HG02885 (cell line): Measurements from ENCODE around the gene RNF144A.
A peak's percentile ranks its signal among the peaks of the same experiment; 100 is the strongest.

Experiments
- ATAC-seq: cut with Tn5 transposase; IDR thresholded peaks from one replicate; pipeline ENCODE4 v1.9.1; 2021; ENCODE audit warnings: mild to moderate bottlenecking; ENCODE audit not compliant: unreplicated experiment, poor library complexity

The RNF144A gene

DNA sequence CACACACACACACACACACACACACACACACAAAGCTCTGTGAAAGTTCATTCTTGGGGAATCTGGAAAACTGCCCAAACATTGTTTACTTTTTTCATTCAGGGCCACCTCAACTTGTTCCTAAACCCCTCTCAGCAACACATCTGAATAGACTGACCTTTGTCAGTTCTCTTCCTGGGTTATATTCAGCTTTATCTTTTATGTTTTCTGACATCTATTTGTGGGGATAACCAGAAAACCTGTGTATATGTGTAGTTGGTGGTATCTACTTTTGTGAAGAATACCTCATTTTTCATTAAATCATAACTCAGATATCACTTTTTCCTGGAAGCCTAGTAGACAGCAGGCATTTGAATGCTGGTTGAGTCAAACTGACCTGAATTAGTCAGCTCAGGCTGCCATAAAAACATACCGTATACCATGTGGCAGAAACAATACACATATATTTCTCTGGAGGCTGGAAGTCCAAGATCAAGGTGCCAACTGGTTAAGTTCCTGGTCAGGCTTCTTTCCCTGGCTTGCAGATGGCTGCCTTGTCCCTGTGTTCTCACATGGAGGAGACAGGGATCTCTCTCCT lies 11.0 kb upstream of the RNF144A start:
- ATAC-seq = no peak

- no peak for ATAC-seq
These were observed 8.9 kb upstream of the RNF144A start for GRCh38 chr2:6908291-6908690.

DNA sequence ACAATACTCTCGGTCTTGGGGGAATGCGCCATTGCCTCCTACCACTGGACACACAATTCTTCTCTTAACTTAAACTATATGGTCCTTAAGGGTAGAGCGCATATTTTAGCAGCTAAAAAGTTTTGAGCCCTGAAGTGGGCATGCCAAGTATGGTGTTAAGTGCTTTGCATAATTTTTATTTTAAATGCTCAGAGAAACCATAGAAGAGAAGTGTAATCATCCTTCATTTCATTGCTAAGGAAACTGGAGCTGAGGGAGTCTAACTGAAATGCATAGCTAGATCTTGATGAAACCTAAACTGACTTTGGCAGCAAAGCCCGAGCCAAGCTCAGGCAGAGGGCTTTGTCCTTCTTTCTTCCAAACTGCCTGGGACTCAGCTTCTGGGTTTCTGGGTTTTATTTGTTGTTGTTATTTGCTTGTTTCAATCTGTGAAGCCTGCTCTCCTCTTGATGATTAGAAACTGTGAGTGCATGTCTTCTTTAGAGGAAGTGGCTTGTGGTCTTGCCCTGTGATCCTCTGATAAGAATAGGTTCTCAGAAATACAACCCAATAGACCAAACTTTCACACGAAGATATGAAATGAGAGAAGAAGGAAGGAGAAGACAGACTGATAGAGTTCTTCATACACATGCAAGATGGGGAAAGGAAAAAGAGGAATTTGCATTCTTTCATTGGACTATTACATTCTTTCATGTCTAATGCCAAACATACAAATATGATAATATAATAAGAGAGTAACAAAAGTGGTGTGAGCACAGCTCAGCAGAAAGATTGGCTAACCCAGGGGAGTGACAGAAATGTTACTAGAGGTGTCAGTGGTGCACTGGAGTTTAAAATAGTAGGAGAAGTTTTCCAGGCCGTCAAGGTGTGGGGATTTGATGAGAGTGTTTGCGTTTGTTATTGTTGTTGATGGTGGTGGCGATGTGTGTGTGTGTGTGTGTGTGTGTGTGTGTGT lies 7.5 kb upstream of the RNF144A start:
- peak; percentile 99 for ATAC-seq

DNA sequence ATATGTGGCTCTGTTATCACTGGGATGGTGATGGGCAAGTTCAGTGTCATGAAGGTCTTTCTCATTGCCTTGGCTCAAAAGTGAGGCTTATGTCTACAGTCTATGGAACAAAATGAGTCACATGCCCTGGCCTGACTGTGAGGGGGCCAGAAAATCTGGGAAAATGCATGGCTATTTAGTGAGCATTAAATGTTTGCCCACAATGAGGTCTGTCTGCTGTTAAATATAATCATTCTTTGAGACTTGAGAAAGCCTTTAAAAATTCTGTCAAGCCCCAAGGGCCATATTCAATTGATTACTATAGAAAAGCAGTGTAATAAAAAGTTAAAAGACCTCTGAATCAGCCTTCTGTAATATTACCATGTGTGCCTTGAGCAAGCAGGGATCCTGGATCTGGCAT lies 5.5 kb upstream of the RNF144A start:
- ATAC-seq = no peak

DNA sequence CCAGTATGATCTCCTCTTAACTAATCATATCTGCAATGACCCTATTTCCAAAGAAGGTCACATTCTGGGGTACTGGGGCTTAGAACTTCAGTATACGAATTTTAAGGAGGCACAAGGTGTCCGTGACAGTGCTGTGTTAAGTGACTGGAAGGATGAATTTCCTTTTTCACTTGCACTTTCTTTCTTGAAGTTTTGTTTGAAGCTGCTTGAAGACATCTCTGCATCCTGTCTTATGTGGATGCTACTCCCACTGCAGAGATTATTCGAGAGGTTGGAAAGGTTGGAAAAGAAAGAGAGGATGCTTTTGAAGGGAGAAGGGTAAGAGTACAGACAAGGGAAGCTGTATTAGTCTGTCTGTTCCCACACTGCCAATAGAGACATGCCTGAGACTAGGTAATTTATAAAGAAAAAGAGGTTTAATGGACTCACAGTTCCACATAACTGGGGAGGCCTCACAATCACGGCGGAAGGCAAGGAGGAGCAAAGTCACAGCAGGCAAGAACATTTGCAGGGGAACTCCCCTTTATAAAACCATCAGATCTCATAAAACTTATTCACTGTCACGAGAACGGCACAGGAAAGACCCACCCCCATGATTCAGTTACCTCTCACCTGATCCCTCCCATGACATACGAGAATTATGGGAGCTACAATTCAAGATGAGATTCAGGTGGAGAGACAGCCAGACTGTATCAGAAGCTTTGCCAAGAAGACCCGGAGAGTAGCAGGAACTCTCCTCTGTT lies 3.6 kb upstream of the RNF144A start:
- no peak for ATAC-seq

DNA sequence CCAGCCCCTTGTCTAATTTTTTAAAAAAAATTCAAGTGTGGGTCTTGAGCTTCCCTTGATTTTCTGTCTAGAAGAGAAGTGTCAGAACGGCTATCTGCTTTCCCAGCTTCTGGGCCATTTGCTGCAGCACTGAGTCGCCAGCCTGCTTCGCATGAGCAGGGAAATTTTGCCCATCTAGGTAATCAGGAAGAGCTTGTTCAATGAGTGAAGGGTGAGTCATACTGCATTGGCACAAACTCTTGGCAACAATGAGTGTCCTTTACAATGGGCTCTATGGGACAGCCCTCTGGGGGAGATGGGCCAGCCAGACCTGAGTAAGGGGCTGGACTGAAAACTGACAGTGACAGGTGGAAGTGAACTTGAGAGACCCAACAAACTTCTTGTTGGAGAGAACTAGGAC lies 2.4 kb upstream of the RNF144A start:
- no peak for ATAC-seq

DNA sequence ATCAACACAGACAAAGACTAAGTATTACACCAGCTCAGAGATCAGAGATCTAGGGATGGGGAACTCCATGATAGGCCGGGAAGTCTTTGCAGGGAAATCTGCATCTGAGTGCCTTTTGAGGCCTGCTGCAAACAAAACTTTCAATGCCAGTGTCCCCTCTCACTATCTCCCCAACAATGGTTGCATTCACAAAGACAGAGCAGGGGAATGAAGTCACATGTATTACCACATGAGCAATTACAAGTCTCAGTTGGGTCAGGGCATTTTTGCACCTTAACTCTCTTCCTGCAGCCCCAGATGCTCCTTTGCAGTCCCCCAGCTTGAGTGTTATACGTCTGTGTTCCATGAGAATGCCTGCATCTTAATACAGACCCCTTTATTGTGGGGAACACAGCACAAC lies 1.8 kb upstream of the RNF144A start:
- no peak for ATAC-seq

DNA sequence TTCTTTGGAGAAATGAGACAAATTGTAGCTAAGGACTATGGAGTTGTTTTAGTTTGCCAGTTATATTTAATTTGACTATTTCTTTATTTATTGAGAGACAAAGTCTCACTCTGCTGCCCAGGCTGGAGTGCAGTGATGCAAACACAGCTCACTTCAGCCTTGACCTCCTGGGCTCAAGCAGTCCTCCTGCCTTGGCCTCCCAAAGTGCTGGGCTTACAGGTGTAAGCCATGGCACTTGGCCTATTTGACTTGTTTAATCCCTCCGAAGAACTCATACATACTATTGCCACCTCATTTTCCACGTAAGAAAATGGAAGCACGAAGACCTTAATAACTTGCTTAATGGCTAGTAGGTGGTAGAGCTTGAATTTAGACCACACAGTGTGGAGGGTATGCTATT lies 988 bp upstream of the RNF144A start:
- ATAC-seq = no peak

- no peak for ATAC-seq
These were observed 509 bp upstream of the RNF144A start for GRCh38 chr2:6916736-6917070.

GRCh38 chr2:6917761-6918421 lies 679 bp downstream of the RNF144A start:
- ATAC-seq = peak; percentile 36

DNA sequence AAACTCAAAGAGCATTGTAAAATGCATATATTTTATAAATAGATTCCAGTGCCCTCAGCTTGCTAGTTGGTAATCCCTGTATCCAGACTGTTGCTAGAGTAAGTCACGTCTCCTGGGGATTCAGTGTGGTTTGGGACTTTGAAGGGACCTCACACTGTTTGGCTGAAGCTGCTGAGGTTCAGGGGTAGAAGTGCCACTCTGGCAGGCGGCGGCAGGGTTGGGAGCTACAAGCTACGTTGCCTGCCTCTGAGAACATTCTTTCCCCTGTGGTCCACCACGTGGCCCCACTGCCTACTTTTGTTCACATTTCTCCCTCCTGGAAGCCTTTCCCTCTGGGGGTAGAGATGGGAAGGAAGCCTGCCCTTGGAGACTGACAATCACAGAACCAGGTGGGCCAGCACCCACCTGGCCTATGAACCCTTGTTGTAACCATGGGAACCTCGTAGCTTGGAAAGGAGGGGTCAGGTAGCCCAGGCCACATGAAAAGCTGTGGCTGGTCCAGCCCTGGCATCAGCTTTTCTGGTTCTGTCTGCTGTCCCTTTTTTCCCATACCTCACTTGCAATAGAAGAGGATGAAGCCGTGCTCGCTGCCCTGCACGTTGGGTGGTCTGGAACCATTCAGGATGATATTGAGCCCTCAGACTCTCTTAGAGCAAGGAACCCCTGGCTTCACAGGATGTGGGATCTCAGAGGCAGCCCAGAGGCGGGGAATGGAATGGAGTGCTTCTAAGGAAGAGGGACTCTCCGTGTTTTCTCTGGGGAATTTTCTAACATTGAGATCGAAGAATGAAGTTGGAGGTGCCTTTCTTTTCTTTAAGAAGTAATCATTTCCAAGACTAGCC lies 2.9 kb downstream of the RNF144A start:
- ATAC-seq = no peak

DNA sequence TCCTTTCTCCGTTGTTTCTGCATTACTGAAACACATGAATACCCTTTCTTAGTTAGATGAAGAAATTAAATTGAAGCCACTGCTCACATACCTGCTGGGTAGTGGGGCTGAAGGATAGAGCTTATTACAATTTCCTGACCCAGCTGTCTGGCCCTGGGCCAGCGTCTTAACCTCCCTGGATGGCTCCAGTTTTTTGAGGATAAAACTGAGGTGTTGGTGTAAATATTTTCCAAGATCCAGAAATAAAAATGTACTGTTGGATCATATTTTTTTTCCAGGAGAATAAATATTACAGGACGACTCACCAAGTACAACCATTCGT lies 3.5 kb downstream of the RNF144A start:
- ATAC-seq = no peak

DNA sequence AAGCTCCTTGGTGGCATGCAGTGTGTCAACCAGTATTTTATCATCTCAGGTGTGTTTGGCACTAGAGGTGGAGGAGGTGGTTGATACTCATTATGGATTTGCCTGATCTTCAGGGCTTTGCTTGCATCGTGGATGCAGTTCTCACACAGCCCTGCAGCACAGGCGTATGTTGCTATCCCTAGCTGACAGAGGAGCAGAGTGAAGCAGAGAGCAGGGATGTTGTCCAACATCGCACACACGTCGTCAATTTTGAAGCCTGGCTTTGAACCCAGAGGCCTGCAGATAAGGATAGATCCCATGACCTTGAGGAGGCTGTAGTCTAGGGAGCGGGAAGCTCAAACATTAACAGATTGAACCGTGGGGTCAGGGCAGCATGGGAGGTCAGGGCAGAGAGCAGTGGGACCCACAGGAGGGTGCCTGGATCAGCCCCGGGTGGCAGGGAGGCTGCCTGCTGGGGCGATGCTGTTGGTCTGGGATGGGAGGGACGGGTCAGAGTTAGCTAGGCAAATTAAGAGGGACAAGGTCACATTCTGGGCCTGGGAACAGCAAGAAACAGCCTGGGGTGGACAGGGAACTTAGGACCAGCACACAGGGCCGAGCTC lies 4.2 kb downstream of the RNF144A start:
- ATAC-seq = no peak

- ATAC-seq = no peak
These were observed 5.0 kb downstream of the RNF144A start for GRCh38 chr2:6922201-6922656.

DNA sequence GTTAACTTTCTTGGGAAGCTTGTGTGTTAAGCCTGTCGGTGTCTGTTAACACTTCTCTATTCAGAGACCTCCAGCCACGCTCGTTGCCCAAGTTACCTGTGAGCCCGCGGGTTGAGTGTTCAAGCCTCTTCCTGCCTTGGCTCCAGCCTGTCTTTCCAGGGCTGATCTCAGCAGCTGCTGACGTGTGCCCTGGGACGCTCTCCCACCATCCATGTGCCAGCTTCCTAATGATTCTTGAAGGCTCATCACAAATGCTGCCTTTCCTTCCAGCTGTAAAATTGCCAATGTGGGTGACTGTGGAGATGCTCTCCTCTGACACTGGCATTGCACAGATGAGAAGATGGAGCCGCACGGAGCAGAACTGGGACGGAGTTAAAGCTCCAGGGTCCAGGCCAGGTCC lies 6.1 kb downstream of the RNF144A start:
- no peak for ATAC-seq

DNA sequence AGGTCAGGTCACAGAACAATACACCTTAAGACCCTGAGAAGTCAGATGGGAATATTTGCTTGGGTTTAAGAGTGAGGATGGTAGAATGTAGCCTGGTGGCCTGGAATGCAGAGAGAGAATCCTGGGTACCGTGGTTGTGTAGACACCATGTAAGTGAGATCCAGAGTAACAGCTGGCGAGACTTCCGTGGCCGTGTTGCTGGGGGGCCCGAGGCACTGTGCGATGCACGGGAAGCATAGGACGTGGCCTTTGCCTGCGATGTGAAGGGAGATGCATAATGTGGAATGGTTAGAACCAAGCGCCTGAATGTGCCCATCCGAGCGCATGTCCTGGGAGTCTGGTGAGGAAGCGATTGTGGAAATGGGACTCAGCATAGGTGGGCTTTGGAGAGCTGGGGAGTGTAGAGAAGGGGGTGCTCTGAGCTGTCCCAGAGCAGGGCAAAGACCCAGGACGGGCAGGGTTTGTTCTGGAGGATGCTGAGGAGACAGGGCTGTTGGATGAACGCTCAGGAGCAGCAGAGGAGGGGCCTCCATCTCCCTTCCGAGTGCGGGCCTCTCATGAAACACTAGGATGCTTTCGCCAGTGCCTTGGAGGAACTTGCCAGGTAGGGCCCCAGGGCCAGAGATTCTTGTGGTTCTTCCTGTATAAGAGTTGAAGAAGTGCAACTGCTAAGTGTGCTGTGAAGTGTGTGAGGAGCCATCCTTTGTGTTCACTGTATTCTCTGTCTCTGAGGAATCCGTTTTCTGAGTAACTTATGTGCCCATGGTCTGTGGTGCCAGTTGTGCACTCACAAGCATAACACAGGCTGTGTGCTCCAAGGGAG lies 7.1 kb downstream of the RNF144A start:
- ATAC-seq = no peak

- no peak for ATAC-seq
These were observed 7.8 kb downstream of the RNF144A start for GRCh38 chr2:6924924-6925409.

DNA sequence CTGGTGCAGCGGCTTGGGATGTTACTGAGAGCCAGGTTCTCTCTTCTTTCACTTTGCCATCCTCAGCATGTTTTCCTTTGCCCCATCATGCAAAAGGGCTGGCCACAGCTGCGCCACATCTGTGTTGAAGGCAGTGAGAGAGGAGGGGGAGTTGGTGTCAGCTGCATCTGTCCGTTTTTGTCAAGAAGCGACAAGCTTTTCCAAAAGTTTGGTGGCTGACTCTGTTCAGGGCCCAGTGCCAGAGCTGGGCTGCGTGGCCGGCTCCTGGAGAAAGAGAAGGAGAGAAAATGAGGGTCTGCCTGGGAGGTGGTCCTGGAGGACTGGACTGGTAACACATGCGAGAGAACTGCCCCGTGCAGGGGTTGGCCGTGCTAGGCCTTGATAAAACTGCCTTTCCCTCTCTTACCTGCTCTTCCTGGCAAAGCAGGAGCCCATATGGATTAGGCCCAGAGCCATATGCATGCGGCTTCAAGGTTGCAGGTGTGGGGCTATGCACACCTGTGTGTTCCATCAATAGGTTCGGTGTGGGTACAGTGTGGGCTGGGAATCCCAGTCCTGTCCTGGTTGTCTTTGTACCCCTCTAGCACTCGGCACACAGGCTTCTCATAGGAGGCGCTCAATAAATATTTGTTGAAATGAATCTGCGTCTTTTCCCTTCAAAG lies 9.0 kb downstream of the RNF144A start:
- ATAC-seq = no peak
